Body of pancreas (tissue), 4 donors: ENCODE results near the gene CANT1.

Experiments used
- POLR2A ChIP-seq, 3 donors: fragments of 450-650 bp; IDR thresholded peaks; one replicate each; pipeline ENCODE4 v1.6.1; 2016; ENCODE audit warnings: antibody characterized with exemption in 3 of 3, mild to moderate bottlenecking in 2 of 3
- TF ChIP-seq, protein P1 (sequence below), 7 experiments: fragments of 450-650 bp in 4 of 7; fragments of 200-600 bp in 3 of 7; sonication (generic) in 3 of 7; IDR thresholded peaks; one replicate each; pipeline ENCODE4 v1.5.1; 2016 to 2019; ENCODE audit warnings: antibody characterized with exemption in 7 of 7

- TF ChIP-seq, protein P1, sequence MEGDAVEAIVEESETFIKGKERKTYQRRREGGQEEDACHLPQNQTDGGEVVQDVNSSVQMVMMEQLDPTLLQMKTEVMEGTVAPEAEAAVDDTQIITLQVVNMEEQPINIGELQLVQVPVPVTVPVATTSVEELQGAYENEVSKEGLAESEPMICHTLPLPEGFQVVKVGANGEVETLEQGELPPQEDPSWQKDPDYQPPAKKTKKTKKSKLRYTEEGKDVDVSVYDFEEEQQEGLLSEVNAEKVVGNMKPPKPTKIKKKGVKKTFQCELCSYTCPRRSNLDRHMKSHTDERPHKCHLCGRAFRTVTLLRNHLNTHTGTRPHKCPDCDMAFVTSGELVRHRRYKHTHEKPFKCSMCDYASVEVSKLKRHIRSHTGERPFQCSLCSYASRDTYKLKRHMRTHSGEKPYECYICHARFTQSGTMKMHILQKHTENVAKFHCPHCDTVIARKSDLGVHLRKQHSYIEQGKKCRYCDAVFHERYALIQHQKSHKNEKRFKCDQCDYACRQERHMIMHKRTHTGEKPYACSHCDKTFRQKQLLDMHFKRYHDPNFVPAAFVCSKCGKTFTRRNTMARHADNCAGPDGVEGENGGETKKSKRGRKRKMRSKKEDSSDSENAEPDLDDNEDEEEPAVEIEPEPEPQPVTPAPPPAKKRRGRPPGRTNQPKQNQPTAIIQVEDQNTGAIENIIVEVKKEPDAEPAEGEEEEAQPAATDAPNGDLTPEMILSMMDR (IDR thresholded peaks at IDR 0.05) = no peak
- no peak for TF ChIP-seq POLR2A (IDR thresholded peaks at IDR 0.05)
Observed at GRCh38 chr17:78946131-78946530, 63.4 kb downstream of the CANT1 start.
